ENCODE results near the gene MALRD1.

GRCh38 chr10:19518632-19519031 lies 470.0 kb downstream of the MALRD1 start:
- no peak for TF ChIP-seq CTCF (IDR thresholded peaks at IDR 0.05; ENCODE audit: poor library complexity)
- no peak for TF ChIP-seq EZH2phosphoT487 (IDR thresholded peaks at IDR 0.05; ENCODE audit: low read depth, severe bottlenecking, unreplicated experiment)
